ENCODE measurements around the gene CYGB.

Gene CYGB

GRCh38 chr17:76537578-76538280, at the start of gene CYGB:
Gene CYGB (minus strand): TSS chr17:76537709. CDS start chr17:76537542, 167 bp downstream.
- no peak for DNase-seq (ENCODE audit: low read depth in 4 of 4, low spot score in 1 of 4)

- DNase-seq (ENCODE audit: low read depth in 4 of 4, low spot score in 1 of 4): no peak
These were observed 49.4 kb upstream of the CYGB start for GRCh38 chr17:76586741-76587487.

- DNase-seq (ENCODE audit: low read depth in 4 of 4, low spot score in 1 of 4): no peak
These were observed 48.4 kb upstream of the CYGB start, which contains the start of gene ST6GALNAC2 for GRCh38 chr17:76585649-76586593. Gene ST6GALNAC2 (minus strand): TSS chr17:76585860. CDS start chr17:76585808, 52 bp downstream.

- no peak for DNase-seq (ENCODE audit: low read depth in 4 of 4, low spot score in 1 of 4)
These were observed 47.6 kb upstream of the CYGB start for GRCh38 chr17:76585033-76585648.

- no peak for DNase-seq (ENCODE audit: low read depth in 4 of 4, low spot score in 1 of 4)
These were observed 47.0 kb upstream of the CYGB start for GRCh38 chr17:76584427-76585032.

GRCh38 chr17:76582660-76583059, 45.2 kb upstream of the CYGB start:
- DNase-seq (ENCODE audit: low read depth in 4 of 4, low spot score in 1 of 4): no peak

- no peak for DNase-seq (ENCODE audit: low read depth in 4 of 4, low spot score in 1 of 4)
These were observed 44.0 kb upstream of the CYGB start for GRCh38 chr17:76581515-76581914.

- DNase-seq (ENCODE audit: low read depth in 4 of 4, low spot score in 1 of 4): no peak
These were observed 41.8 kb upstream of the CYGB start for GRCh38 chr17:76579281-76579680.

GRCh38 chr17:76578376-76578775, 40.9 kb upstream of the CYGB start:
- no peak for DNase-seq (ENCODE audit: low read depth in 4 of 4, low spot score in 1 of 4)

- no peak for DNase-seq (ENCODE audit: low read depth in 4 of 4, low spot score in 1 of 4)
These were observed 40.4 kb upstream of the CYGB start for GRCh38 chr17:76577876-76578275.

- no peak for DNase-seq (ENCODE audit: low read depth in 4 of 4, low spot score in 1 of 4)
These were observed 38.7 kb upstream of the CYGB start for GRCh38 chr17:76576189-76576588.

- DNase-seq (ENCODE audit: low read depth in 4 of 4, low spot score in 1 of 4): no peak
These were observed 38.1 kb upstream of the CYGB start for GRCh38 chr17:76575570-76575969.

- no peak for DNase-seq (ENCODE audit: low read depth in 4 of 4, low spot score in 1 of 4)
These were observed 36.7 kb upstream of the CYGB start for GRCh38 chr17:76574166-76574565.

- DNase-seq (ENCODE audit: low read depth in 4 of 4, low spot score in 1 of 4): no peak
These were observed 35.6 kb upstream of the CYGB start for GRCh38 chr17:76573096-76573495.

- DNase-seq (ENCODE audit: low read depth in 4 of 4, low spot score in 1 of 4): no peak
These were observed 34.8 kb upstream of the CYGB start for GRCh38 chr17:76572201-76572910.

GRCh38 chr17:76570877-76571471, 33.5 kb upstream of the CYGB start:
- no peak for DNase-seq (ENCODE audit: low read depth in 4 of 4, low spot score in 1 of 4)

- DNase-seq (ENCODE audit: low read depth in 4 of 4, low spot score in 1 of 4): no peak
These were observed 32.9 kb upstream of the CYGB start for GRCh38 chr17:76570457-76570856.

GRCh38 chr17:76569607-76570279, 32.2 kb upstream of the CYGB start:
- no peak for DNase-seq (ENCODE audit: low read depth in 4 of 4, low spot score in 1 of 4)

- no peak for DNase-seq (ENCODE audit: low read depth in 4 of 4, low spot score in 1 of 4)
These were observed 31.3 kb upstream of the CYGB start for GRCh38 chr17:76568811-76569221.
